Gastrocnemius medialis (tissue), 4 donors: Measurements from ENCODE around the gene MYLK. TPM values are rescaled to one million over a fixed set of nuclear protein-coding genes. Genes with fewer than 3 reads are reported as not detected.

Experiments used
- ATAC-seq, 2 donors: fragments of 150-250 bp; one replicate each; pipeline ENCODE4 v1.9.1; 2016
- DNase-seq, 2 donors: peaks; one replicate each; pipeline ENCODE4 v3.0.0-alpha.2; 2019
- H3K27ac ChIP-seq, 4 donors: fragments of 200-600 bp; sonication (generic); 1 replicate in 1 of 4; 2 replicates in 3 of 4; pipeline ENCODE4 v1.5.1; 2016 to 2018; ENCODE audit warnings: mild to moderate bottlenecking in 2 of 4, moderate library complexity in 1 of 4
- H3K27me3 ChIP-seq, 3 donors: fragments of 200-600 bp; sonication (generic) in 2 of 3; 1 replicate in 1 of 3; 2 replicates in 2 of 3; pipeline versions ENCODE4 v1.5.1 to v1.6.0; 2016 to 2019; ENCODE audit warnings: mild to moderate bottlenecking in 1 of 3, moderate library complexity in 1 of 3
- H3K36me3 ChIP-seq, 2 donors: fragments of 200-600 bp; sonication (generic) in 1 of 2; one replicate each; pipeline ENCODE4 v1.5.1; 2017 to 2018
- H3K4me1 ChIP-seq, 2 donors: fragments of 200-600 bp; sonication (generic) in 1 of 2; one replicate each; pipeline ENCODE4 v1.5.1; 2016 to 2017; ENCODE audit warnings: mild to moderate bottlenecking in 2 of 2
- H3K4me3 ChIP-seq, 4 donors: fragments of 200-600 bp; sonication (generic) in 3 of 4; 1 replicate in 1 of 4; 2 replicates in 3 of 4; pipeline ENCODE4 v1.5.1; 2016 to 2019; ENCODE audit warnings: mild to moderate bottlenecking in 2 of 4
- H3K9me3 ChIP-seq, 3 donors: fragments of 200-600 bp; sonication (generic) in 2 of 3; 1 replicate in 1 of 3; 2 replicates in 2 of 3; pipeline ENCODE4 v1.5.1; 2016 to 2019
- CTCF ChIP-seq, 5 experiments: fragments of 450-650 bp in 3 of 5; fragments of 200-600 bp in 2 of 5; sonication (generic) in 2 of 5; IDR thresholded peaks in 4 of 5; conservative IDR thresholded peaks in 1 of 5; 1 replicate in 4 of 5; 2 replicates in 1 of 5; pipeline ENCODE4 v1.5.1; 2016 to 2019; ENCODE audit warnings: antibody characterized with exemption in 5 of 5, mild to moderate bottlenecking in 3 of 5, moderate library complexity in 3 of 5
- POLR2A ChIP-seq, 2 donors: fragments of 450-650 bp; IDR thresholded peaks; one replicate each; pipeline ENCODE4 v1.6.1; 2017; ENCODE audit warnings: antibody characterized with exemption in 2 of 2, mild to moderate bottlenecking in 2 of 2, moderate library complexity in 2 of 2
- in situ Hi-C, 4 donors: fragments of 200-750 bp; cut with MboI; loops; one replicate each; pipeline versions ENCODE4 v1.15.0 to v1.8.0; 2017; ENCODE audit warnings: low sequenced_read_pairs in 4 of 4
- intact Hi-C: fragments of 100-400 bp; cut with DNase I; formaldehyde crosslinking; loops from one replicate; pipeline ENCODE4 v1.15.1; 2023; ENCODE audit warnings: low total_unique reads
- total RNA-seq, 4 donors: library from RNA; depleted of rRNA; stranded (reverse); fragments of >200 nt; gene quantifications; one replicate each; pipeline versions ENCODE4 v1.1.0 to v1.2.3, GENCODE V29; 2016

The MYLK gene
- total RNA-seq, 4 donors from 2014 or later, result 5.6 to 19.6 (median 8.8) TPM

DNA sequence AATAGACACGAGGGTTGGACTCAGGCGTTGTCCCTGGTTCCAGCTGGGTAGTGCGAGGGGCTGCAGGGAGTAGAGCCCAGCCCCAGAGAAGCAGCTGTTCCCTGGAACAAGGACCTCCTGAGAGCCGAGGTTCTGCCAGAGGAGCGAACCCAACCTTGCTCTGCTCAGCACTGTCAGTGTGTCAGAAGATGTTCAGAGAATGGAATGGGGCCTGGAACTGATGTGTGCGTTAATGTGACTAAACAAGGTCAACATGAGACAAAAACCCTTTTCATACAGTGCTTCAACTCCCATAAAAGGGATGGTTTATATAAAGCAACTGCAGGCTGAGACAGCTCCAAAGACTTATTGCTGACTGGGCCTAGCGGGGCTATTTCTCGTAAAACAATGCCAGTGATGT lies 263.8 kb downstream of the MYLK start:
- H3K36me3 ChIP-seq, result no peaks in the 10 kb centered on the region
- intact Hi-C loops (no loop called here), in situ Hi-C loops (no loop called here)
- no peak overlapping the region for H3K4me3 ChIP-seq
- peak in 1 of 2 donors; percentile 18 for ATAC-seq
- no peak overlapping the region for H3K27ac ChIP-seq
- H3K27me3 ChIP-seq, result no peaks in the 10 kb centered on the region
- DNase-seq, result no peak
- TF ChIP-seq POLR2A (IDR thresholded peaks at IDR 0.05) (no peak), CTCF (IDR thresholded peaks at IDR 0.05 in 4 of 5, conservative IDR thresholded peaks at IDR 0.05 in 1 of 5) (no peak)
- no peaks in the 10 kb centered on the region for H3K4me1 ChIP-seq
- H3K9me3 ChIP-seq, result no peaks in the 10 kb centered on the region

DNA sequence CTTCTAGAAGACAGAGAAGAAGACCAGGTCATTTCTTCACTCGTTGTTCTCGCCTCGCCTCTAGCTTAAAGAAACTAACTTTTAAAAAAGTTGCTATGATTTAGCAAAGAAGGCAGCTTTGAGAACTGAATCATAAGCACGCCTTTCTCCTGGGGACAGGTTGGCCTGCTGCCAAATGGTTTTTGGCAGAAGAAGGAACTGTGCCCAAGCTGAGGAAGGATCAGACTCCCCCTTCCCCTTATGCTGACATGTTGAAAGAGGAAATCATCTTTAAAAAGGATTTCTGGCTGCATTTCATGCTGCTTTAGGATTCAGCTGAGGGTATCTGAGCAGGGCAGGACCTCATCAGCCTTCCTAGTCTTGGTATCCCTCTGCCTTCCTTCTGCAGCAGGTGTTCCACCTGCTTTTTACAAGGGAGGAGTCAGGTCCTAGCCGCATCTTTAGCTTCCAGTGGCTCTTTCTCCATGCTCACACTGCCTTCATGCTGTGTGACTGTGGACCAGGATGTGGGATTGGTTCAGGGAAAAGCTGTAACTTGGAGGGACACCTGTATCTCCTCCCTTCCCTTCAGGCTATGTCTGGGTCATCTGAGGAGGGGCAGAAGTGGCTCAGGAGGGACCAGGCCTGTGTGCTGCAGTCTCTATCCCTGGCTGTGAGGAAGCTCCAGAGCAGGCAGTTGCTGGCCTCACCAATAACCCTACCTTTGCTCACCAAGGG lies 265.2 kb downstream of the MYLK start:
- in situ Hi-C loops, result no loop called here
- ATAC-seq (peak in 1 of 2 donors; percentile 24), DNase-seq (peak; percentile 20 to 44)
- H3K27ac ChIP-seq, result no peak overlapping the region
- no peak overlapping the region for H3K4me3 ChIP-seq
- TF ChIP-seq POLR2A (IDR thresholded peaks at IDR 0.05), result no peak
- TF ChIP-seq CTCF (IDR thresholded peaks at IDR 0.05 in 4 of 5, conservative IDR thresholded peaks at IDR 0.05 in 1 of 5), result no peak
- no peaks in the 10 kb centered on the region for H3K4me1 ChIP-seq
- intact Hi-C loops, result no loop called here
- H3K36me3 ChIP-seq, result no peaks in the 10 kb centered on the region
- H3K9me3 ChIP-seq, result no peaks in the 10 kb centered on the region
- H3K27me3 ChIP-seq, result no peaks in the 10 kb centered on the region

DNA sequence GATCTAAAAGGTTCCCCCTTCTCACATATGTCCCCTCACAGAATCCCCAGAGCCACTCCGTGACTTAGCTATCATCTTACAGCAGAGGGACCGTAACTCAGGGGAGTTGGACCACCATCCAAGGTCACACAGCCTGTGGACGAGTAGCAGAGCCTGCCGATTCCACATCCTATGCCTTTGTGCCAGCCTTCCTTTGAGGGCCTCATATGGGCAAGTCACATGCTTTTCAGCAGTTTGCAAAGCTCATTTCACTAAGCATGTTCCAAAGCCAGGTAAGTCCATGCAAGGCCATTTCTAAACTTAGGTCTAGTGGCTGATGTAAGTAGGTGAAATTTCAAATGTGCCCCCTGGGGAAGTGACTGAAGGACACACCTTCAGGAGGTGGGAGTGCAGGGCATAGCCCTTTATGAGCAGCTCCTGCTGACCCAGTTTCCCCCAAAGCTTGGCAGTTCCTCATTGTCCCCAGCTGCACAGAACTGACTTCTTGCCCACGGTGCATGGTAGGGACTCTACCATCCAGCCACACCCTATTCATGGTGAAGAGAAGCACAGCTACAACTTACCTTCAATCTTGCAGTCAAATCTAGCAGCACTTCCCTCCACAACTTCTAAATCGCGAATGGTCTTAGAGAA lies 265.9 kb downstream of the MYLK start:
- no peaks in the 10 kb centered on the region for H3K9me3 ChIP-seq
- ATAC-seq (no peak), DNase-seq (no peak)
- no peak overlapping the region for H3K4me3 ChIP-seq
- no peaks in the 10 kb centered on the region for H3K27me3 ChIP-seq
- no peak overlapping the region for H3K27ac ChIP-seq
- no peaks in the 10 kb centered on the region for H3K4me1 ChIP-seq
- no peaks in the 10 kb centered on the region for H3K36me3 ChIP-seq
- TF ChIP-seq POLR2A (IDR thresholded peaks at IDR 0.05) (no peak), CTCF (IDR thresholded peaks at IDR 0.05 in 4 of 5, conservative IDR thresholded peaks at IDR 0.05 in 1 of 5) (no peak)
- intact Hi-C loops, result no loop called here
- in situ Hi-C loops, result no loop called here

GRCh38 chr3:123616593-123616992 lies 267.5 kb downstream of the MYLK start:
- Histone ChIP-seq H3K4me3 (no peak overlapping the region), H3K27ac (no peak overlapping the region), H3K4me1 (no peaks in the 10 kb centered on the region), H3K36me3 (no peaks in the 10 kb centered on the region), H3K9me3 (no peaks in the 10 kb centered on the region), H3K27me3 (no peaks in the 10 kb centered on the region)
- intact Hi-C loops (no loop called here), in situ Hi-C loops (no loop called here)
- DNase-seq (no peak), ATAC-seq (no peak)
- TF ChIP-seq CTCF (IDR thresholded peaks at IDR 0.05 in 4 of 5, conservative IDR thresholded peaks at IDR 0.05 in 1 of 5) (no peak), POLR2A (IDR thresholded peaks at IDR 0.05) (no peak)
